SKM-1 (cell line): ENCODE results near the gene TAC3.
"Not testable (repeated sequence)": the region's sequence is repeated elsewhere in the genome, so short reads cannot be mapped to it uniquely, and the experiment has no call there.

Source experiments
- DNase-seq: peaks from one replicate; lab custom pipeline; 2025; ENCODE audit not compliant: unreplicated experiment; lab: John Stamatoyannopoulos, UW

Gene TAC3

DNA sequence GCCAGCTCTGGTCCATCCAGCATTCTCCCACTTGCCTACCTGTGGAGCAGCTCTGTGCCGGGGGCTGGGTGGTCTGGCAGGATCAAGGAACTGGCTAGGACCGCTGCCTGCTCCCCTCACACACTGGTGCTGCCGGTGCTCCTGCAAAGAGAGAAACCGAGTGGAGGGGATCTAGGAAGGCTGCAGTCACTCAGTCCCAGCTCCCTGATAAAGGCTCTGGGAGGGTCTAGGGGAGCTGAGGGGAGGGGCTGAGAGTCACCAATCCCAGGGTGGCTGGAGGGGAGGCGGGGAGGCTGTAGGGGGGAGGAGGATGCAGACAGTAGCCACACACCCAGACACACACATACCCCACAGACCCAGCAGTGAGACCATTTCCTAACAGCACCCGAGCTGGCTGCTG is at the start of gene TAC3:
Gene TAC3, minus strand, starts transcription at position 182 of the 400 bp plus-strand sequence. CDS start 732 bp downstream, outside the sequence.
- DNase-seq = no peak

DNA sequence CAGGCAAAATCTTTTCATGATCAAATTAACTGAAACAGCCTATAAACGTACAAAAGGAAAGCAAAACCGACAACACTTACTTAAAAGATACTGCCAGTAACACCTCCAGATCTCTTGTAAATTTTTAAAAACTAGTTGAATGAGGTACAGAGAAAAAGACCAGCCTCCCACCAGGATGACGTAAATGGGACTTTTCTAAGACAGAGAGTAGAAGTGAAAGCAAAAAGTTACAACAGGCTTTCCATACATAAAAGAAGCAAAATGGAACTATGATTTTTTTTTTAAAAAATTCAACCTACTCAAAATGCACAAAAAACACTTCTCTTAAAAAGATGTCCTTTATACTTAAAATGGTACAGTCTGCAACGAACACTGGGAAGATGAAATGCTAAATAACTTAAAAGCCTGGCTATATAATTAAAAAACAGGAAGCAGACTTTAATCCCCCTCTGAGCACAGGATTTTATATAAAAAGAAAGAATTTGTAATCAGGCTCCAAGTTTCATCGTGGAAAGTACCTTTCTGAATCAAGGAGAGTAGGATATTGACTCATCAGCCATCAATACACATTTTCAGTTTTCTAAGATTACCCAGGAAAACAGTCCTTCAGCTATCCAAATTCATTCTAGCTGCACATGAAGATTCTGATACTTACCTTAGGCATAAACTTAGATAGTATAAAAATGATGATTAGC is 47.8 kb upstream of the TAC3 start:
- no peak for DNase-seq

DNA sequence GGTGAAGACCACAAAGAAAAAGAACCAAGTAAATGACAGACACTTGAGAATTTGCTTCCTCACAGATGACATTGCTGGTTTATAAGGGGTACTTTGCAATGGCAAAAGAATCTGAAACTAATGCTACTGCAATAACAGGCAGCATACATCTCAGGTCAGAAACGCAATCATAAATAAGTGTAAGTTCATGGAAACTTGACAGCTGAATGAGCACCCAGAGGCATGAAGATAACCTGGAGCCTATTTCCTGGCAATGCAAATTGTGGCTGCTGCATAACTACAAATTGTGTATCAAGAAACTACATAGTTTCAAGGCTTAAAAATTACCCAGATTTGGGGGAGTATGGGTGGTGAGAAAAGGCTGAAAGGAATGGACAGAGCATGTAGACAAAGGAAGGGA is 42.1 kb upstream of the TAC3 start:
- DNase-seq = no peak

DNA sequence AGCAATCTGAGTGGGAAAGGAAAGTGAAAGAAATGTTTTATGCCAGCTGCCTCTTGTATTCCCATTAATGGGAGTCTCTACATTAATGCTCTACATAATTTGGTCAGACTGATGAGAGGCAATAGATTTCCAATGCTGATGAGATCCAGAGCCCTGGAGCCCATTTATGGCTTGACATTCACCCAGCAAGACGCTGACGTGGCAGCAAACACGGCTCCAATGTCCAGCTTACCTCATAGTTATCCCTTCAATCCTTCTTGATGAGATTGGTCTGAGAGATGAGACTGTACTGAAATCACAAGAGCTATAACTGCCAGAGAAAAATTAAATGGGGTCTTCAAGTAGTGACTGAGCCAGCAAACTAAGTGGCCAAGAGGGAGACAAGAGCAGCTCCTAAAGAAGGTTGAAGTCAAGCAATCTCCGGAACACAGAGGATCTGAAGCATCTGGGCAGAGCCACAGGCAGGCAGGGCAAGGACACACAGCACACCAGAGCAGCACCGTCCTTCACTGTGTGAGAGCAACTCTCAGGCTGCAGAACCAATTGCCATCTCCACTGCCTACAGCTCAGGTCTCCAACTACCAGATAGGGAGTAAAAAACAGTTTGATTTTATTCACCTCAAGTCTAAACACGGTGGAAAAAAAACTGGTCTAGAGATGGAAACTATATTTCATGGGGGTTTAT is 40.9 kb upstream of the TAC3 start:
- no peak for DNase-seq

DNA sequence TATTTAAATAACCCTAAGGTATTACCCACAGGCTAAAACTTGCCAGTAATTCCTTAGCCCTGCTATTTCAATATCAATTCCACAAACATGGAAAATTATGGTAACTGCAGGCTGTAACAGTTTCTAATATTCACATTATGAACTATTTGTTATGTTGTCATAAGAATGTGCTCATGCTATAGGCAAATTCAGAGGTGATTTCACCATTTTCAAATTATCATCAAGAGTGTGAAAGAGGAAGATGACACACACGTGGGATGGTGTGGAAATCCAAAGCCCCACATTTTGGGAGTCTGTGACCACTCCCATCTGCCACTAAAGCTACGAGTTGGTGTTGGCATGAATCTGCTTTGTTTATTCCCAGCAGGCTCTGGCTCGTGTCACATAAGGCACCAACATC is 39.5 kb upstream of the TAC3 start:
- no peak for DNase-seq

DNA sequence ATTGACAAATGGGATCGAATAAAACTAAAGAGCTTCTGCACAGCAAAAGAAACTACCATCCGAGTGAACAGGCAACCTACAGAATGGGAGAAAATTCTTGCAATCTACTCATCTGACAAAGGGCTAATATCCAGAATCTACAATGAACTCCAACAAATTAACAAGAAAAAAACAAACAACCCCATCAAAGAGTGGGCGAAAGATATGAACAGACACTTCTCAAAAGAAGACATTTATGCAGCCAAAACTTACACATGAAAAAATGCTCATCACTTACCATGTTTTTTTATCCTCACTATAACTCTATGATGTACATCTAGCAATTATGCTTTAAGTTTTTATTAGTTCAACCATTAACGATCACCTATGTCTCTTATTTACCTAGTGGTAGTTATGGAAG is 37.6 kb upstream of the TAC3 start:
- not testable (repeated sequence) for DNase-seq

DNA sequence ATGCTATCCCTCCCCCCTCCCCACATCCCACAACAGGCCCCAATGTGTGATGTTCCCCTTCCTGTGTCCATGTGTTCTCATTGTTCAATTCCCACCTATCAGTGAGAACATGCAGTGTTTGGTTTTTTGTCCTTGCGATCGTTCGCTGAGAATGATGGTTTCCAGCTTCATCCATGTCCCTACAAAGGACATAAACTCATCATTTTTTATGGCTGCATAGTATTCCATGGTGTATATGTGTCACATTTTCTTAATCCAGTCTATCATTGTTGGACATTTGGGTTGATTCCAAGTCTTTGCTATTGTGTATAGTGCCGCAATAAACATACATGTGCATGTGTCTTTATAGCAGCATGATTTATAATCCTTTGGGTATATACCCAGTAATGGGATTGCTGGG is 36.8 kb upstream of the TAC3 start:
- DNase-seq = not testable (repeated sequence)

DNA sequence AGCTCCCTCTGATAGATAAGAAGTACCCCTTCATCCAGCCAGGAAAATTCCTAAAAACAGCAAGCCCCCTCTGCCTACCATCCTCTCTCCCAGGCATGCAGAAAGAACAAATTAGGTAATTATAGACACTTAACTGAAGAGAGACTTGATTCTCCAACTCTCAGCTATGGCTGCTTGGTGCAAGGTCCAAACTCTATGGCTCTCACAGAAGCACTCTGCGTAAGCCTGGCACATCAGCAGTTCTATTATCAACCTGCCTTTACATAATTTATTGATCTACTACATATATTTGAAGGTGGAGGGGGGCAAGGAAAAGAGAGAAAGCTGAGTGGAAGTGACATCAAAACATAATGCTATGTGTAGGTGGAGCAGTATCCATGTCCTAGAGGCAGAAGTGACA is 34.7 kb upstream of the TAC3 start:
- no peak for DNase-seq

DNA sequence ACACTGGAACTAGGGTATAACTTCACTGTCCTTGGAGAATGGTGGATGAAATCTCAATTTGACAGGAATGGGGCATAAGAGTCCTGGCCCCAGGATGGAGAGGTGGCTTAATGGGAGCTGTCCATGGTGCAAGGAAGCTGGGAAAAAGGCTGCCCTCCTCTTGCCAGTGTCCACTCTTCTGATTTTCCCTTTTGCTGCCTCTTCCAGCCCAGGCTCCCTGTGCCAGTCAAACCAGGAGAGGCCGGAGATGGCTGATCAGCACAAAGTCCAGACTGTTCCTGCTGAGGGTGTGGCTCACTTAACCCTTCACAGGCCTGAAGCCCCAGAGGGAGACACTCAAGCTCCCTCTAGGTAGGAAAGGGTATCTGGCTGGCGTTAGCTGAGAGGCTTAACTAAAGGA is 33.6 kb upstream of the TAC3 start, which contains the start of gene MYO1A:
Gene MYO1A, minus strand, starts transcription at position 240 of the 400 bp plus-strand sequence. CDS start 1,806 bp downstream, outside the sequence.
- DNase-seq = no peak

DNA sequence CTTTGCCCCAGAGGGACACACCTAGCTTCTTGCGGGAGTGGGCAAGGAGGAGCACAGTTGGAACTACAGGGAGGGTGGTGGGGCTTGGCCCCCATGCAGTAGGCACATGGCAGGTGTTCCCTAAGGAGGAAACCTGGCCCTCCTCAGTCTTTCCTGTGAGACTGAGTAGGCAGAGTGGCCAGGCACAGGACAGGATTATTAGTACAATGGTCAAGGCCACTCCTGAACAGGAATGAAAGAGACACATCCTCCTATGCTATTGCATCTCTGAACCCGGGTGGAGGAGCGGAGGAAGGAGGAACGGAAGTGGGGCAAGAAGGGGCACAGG is 32.8 kb upstream of the TAC3 start:
- no peak for DNase-seq

DNA sequence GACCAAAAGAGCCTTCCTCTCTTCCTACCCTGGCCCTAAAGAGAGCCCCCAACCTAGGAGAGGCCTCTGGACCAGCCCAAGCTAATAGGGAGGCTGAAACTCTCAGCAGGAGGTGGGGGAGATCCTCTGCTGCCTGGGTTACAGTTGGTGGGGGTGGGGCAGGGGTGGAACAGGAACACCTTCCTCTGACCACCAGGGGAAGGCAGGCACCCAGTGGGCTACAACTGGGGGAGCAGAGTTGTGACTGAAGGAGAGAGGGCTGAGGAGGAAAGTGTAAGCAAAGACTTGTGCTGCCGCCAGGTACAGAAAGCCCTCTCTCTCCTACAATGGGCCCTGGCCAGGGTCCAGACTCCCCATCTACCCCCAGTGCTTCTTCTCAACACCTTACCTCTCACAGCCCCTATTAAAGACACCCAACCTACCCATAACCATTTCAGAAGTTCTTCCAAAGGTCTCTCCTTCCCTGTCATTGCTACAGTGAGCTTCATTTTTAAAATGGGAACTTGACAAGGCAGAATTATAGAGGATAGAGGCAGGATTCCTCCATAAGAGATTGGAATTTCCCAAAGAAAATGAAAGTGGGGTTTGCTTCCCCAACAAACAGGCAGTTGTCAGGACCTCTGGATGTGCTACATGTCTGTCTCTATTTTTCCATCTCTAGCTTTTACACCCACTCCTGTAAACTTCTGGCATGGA is 32.2 kb upstream of the TAC3 start:
- no peak for DNase-seq

DNA sequence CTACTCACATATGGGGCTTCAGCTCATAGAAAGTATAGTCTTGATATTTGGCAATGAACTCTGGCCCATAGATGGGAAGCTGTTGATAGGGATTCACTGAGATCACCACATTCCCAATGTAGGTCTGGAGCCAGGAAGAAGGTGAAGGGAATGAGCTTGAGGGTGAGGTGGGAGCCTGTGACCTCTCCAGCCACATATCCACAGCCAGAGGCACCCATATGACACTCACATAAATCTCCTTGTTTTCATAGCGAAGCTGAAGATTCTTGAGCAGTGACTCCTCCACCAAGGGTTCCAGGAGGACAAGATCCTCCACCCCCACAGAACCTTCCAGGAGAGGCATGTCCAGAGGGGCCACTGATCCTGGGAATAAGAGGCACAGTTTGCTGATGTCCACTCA is 31.7 kb upstream of the TAC3 start:
- no peak for DNase-seq

DNA sequence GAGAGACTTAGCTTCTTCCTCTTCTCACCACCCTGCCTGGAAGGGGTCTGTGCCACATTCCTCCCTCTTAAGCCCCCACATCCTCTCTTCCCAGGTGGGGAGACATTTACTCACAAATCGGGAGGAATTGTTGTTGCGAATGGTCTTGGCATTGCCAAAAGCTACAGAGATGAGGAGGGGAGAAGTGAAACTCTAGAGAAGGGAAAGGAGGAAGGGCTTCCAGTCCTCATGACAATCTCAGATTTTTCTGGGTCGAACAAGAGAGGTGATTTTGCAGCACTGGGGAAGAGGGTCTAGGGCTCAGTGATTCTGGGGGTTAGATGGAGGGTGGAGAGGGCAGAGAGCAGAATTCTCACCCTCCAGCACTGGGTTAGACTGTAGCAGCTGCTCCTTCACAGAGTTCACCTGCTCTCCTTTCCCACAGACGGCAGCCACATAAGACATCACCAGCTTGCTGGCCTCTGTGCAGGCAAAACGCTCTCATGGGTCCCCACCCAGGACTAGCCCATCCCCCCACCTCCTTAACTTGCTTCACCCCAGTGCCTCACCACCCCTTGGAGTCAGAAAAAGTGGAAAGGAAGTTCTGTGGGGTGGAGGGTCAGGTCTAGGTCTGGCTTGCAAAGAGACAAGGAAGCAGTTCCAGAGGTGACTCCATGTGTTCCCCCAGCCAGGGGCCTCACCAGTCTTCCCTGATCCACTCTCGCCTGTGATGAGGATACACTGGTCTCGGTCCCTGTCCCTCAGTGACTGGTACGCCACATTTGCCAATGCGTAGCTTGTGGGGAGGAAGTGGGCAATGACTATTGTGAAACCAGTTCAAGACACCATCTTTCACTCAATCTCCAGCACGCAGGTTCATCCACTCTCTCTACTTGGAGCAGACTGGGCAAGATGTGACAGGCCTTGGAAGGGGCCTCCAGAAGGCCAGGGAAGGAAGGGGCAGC is 30.9 kb upstream of the TAC3 start:
- DNase-seq = peak; percentile 32

DNA sequence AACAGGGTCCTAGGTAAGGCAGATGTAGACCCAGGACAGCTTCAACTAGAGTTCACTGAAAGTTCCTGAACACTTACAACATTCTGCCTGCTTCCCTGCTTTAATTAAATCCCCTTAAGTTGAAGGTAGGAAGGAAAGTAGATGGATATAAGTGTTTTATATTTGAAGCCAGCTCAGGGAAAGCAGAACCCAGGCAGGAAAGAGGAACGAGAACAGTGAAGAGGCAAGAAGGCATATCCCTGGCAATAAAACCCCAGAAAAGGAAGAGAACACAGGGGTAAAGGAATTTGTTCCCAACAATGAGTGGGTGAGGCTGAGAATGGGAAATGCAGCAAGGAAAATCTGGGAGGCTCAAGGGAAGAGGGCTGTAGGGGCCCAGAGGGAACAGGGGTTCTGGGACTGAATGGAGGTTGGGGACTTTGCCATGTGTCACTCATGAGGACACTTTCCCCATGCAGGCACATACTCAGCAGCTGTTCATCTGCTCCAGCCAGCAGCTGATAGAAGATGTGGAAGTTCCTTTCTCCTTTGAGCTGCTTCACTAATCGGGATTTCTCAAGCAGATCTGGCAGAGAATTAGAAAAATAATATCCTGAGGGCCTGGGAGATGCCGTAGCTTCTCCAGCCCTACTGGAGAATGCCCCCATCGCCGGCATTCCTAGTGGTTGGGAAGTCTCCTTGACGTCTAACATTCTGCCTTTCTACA is 29.9 kb upstream of the TAC3 start:
- DNase-seq = no peak

DNA sequence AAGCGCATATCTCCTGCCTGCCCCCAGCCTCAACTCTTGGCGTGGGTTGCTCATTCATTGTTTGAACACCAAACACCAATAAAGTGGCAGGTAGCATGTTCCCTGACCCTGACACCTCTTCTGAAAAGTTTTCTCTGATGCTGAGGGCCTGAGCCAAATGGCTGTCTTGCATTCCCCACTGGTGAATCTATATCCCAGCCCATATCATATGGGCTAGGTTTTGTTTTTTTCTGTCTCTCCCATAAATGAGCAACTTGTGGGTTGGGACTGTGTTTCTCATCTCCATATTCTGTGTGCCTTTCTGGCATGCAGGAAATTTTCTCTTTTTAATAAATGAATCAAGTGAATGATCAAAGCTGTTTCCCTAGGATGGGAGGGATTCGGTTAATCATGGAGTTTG is 28.6 kb upstream of the TAC3 start:
- DNase-seq = no peak

DNA sequence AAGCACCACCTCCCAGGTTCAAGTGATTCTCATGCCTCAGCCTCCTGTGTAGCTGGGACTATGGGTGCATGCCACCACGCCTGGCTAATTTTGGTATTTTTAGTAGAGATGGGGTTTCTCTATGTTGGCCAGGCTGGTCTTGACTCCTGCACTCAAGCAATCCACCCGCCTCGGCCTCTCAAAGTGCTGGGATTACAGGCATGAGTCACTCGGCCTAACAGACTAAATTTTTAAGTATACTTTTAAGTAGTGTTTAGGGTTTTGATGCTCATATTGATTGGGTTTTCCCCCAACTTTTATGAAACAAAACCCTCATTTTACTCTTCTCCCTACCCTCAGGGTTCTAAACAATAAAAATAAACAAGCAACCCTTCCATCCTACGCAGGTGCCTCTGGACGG is 28.1 kb upstream of the TAC3 start:
- DNase-seq = no peak

DNA sequence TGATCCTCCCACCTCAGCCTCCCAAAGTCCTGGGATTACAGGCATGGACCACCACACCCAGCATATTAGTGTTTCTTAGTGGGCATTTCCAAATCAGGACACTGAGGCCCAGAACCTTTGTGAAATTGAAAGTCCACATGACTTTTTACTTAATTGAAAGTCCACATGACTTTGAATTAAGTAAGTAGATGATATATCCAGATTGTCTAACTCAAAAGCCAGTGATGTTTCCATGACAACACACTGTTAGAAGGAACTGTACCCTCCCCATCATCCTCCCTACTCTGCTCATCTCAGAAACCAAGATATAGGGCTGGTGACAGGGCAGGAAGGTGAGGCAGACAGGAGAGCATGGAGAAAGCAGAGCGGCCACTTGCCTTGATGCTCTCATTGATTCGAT is 26.4 kb upstream of the TAC3 start:
- DNase-seq = no peak

DNA sequence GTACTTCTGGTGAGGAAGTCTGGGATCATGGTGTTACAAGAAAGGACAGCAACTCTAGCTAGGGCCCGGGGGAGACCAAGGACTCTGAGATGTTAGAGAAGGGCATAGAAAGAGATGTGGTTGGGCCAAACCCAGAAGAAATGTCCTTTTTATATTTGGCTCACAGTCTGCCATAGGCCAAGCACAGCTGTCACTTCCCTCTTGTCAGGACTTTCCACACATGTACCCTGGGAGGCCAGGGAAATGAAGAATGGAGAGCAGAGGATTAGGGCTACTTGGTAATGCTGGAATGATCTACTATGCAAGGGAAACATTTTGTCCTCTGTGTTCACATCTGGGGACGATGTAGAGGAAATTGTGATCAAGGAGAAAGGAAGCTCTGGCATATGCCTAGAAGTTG is 24.4 kb upstream of the TAC3 start:
- no peak for DNase-seq

DNA sequence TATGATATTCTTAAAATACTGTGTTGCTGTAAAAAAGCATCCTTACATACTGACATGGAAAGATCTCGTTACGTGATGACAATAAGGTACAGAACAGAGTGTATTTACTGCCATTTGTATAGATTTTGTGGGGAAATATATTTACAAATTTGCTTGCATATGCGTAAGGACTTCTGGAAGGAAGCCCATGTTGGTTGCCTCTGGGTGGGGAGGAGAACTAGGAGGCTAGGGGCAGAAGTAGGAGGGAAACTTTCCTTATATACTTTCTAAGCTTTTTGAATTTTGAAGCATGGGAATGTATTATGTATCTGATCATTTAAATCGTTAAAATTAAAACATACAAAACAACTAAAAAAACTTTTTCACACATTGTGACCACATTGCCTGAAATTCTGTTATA is 23.9 kb upstream of the TAC3 start:
- no peak for DNase-seq

DNA sequence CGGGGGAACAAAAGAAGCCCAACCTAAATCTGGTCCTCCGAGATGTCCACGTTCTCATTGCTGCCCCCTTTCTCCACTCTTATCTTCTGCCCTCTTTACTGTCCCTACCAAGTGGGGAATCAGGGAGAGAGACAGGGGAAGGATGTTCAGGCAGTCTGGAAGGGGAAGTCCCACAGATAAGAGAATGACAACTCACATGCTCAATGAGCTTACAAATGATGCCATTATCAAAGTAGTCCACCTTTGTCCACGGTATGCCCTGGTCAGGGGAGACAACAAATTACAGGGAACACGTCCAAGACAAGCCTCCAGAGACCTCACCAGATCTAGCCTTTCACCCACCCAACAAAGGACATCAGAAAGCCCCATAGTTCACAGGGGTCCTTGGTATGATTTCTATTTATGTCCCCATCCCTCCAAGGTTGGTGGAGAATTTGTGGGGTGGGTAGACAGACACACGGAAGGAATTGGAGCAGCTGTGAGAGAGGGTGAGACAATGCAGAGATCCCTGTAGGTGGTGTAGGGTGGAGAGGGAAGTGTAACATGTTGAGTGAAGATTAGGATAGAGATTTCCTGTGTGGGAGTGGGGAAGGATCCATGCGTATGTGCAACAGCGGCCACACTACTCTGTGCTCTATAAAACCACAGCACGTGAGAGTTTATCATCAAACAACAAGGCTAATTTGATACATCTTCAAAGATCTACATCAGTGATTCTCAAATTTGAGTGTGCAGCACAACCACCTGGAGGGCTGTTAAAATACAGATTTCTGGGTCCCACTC is 22.9 kb upstream of the TAC3 start:
- DNase-seq = no peak
